HCT116 (cell line): Measurements from ENCODE around the gene GPANK1. TPM values are rescaled to one million over a fixed set of nuclear protein-coding genes. Genes with fewer than 3 reads are reported as not detected.
A peak's percentile ranks its signal among the peaks of the same experiment; 100 is the strongest.

ENCODE experiments used
- ATAC-seq: fragments of 200-7000 bp; cut with Tn5 transposase; 2 replicates; pipeline ENCODE4 v1.9.1; 2020; ENCODE audit warnings: mild to moderate bottlenecking, moderate library complexity
- BruUV-seq: library from RNA; stranded (reverse); fragments of 400-500 nt; replicated peaks from 2 replicates; lab custom pipeline; 2021; lab: Mats Ljungman, UMichigan
- CTCF ChIA-PET: fragments of 300-600 bp; sonication (Branson Sonifier 250); formaldehyde crosslinking; loops from one replicate; lab custom pipeline; 2021; ENCODE audit warnings: antibody characterized with exemption; lab: Charles Lee
- POLR2A ChIA-PET: fragments of 300-600, 350-600 bp; sonication (Branson Sonifier 250); formaldehyde crosslinking; loops from one replicate; lab custom pipeline; 2021; ENCODE audit warnings: antibody characterized with exemption; lab: Charles Lee
- RAD21 ChIA-PET, 2 experiments: fragments of 300-600 bp; sonication (Branson Sonifier 250); formaldehyde crosslinking; loops; one replicate each; lab custom pipeline; 2023; ENCODE audit warnings: low total read pairs in 2 of 2; ENCODE audit not compliant: uncharacterized antibody in 2 of 2, unreplicated experiment in 2 of 2, low non-redundant PET in 1 of 2; lab: Charles Lee
- DNase-seq: peaks from one replicate; pipeline ENCODE4 v3.0.0-alpha.2; 2010; ENCODE audit warnings: low read depth, low spot score
- H2AFZ ChIP-seq: fragments of 200-600 bp; shearing (Covaris generic), sonication (generic); 2 replicates; pipeline ENCODE4 v1.6.1; 2017; ENCODE audit warnings: low read depth, mixed run types, mixed read lengths, antibody characterized with exemption, low read length; ENCODE audit not compliant: poor library complexity, severe bottlenecking
- H3K27ac ChIP-seq: 2 replicates; pipeline ENCODE4 v1.5.1; 2012; ENCODE audit warnings: low read depth, low read length
- H3K27me3 ChIP-seq: fragments of 200-600 bp; sonication (generic); 2 replicates; pipeline ENCODE4 v1.6.1; 2016; ENCODE audit warnings: mixed run types, low read length, mixed read lengths; ENCODE audit not compliant: insufficient read depth
- H3K36me3 ChIP-seq, 2 experiments: fragments of 200-500 bp in 1 of 2; fragments of 200-600 bp in 1 of 2; sonication (Bioruptor generic) in 1 of 2; sonication (generic) in 1 of 2; 2 replicates each; pipeline versions ENCODE4 v1.5.1 to v1.6.1; 2014 to 2016; ENCODE audit warnings: low read length in 2 of 2, inconsistent platforms in 1 of 2, mixed read lengths in 1 of 2, mixed run types in 1 of 2; ENCODE audit not compliant: insufficient read depth in 2 of 2, control insufficient read depth in 1 of 2
- H3K4me1 ChIP-seq, 2 experiments: fragments of 200-600 bp in 1 of 2; sonication (generic) in 1 of 2; 2 replicates each; pipeline versions ENCODE4 v1.5.1 to v1.6.1; 2012 to 2017; ENCODE audit warnings: low read length in 2 of 2, inconsistent platforms in 1 of 2, mild to moderate bottlenecking in 1 of 2, mixed read lengths in 1 of 2, mixed run types in 1 of 2, moderate library complexity in 1 of 2; ENCODE audit not compliant: insufficient read depth in 2 of 2, control insufficient read depth in 1 of 2
- H3K4me2 ChIP-seq: fragments of 200-600 bp; sonication (generic); 2 replicates; pipeline ENCODE4 v1.6.1; 2017; ENCODE audit warnings: mixed run types, low read length, mixed read lengths
- H3K4me3 ChIP-seq, 2 experiments: fragments of 200-600 bp in 1 of 2; sonication (generic) in 1 of 2; replicated peaks in 1 of 2; 2 replicates each; pipeline ENCODE4 v1.5.1; 2011 to 2016; ENCODE audit warnings: low read length in 2 of 2, control low read depth in 1 of 2, low read depth in 1 of 2, mild to moderate bottlenecking in 1 of 2, mixed read lengths in 1 of 2, mixed run types in 1 of 2
- H3K79me2 ChIP-seq: fragments of 200-600 bp; sonication (generic); 2 replicates; pipeline ENCODE4 v1.6.1; 2017; ENCODE audit warnings: mild to moderate bottlenecking, mixed run types, low read length, moderate library complexity, mixed read lengths; ENCODE audit not compliant: insufficient read depth
- H3K9ac ChIP-seq: fragments of 200-600 bp; sonication (generic); 2 replicates; pipeline ENCODE4 v1.6.1; 2016; ENCODE audit warnings: low read length, mixed read lengths
- H3K9me2 ChIP-seq: fragments of 200-600 bp; sonication (generic), shearing (Covaris generic); 2 replicates; pipeline ENCODE4 v1.6.1; 2017; ENCODE audit warnings: mixed run types, mild to moderate bottlenecking, moderate library complexity; ENCODE audit not compliant: insufficient read depth
- H3K9me3 ChIP-seq, 2 experiments: fragments of 200-500 bp in 1 of 2; fragments of 200-600 bp in 1 of 2; sonication (Bioruptor generic) in 1 of 2; sonication (generic) in 1 of 2; 2 replicates each; pipeline ENCODE4 v1.6.1; 2014 to 2017; ENCODE audit warnings: low read length in 2 of 2, mixed read lengths in 2 of 2, inconsistent platforms in 1 of 2, low read depth in 1 of 2, mild to moderate bottlenecking in 1 of 2, mixed run types in 1 of 2, moderate library complexity in 1 of 2; ENCODE audit not compliant: control insufficient read depth in 1 of 2, insufficient read depth in 1 of 2
- H4K20me1 ChIP-seq: fragments of 200-600 bp; sonication (generic), shearing (Covaris generic); 2 replicates; pipeline ENCODE4 v1.6.1; 2017; ENCODE audit warnings: mixed run types, mild to moderate bottlenecking, moderate library complexity; ENCODE audit not compliant: insufficient read depth
- CBX3 ChIP-seq: IDR thresholded peaks from 2 replicates; pipeline ENCODE4 v1.6.1; 2012; ENCODE audit warnings: low read depth
- EGR1 ChIP-seq: IDR thresholded peaks from 2 replicates; pipeline ENCODE4 v1.6.1; 2012; ENCODE audit warnings: low read depth
- EZH2phosphoT487 ChIP-seq: fragments of 200-600 bp; IDR thresholded peaks from 2 replicates; pipeline ENCODE4 v1.6.1; 2018; ENCODE audit warnings: antibody characterized with exemption, borderline replicate concordance
- JUND ChIP-seq: IDR thresholded peaks from 2 replicates; pipeline ENCODE4 v1.6.1; 2012
- MAX ChIP-seq: IDR thresholded peaks from 2 replicates; pipeline ENCODE4 v1.6.1; 2012
- POLR2A ChIP-seq: IDR thresholded peaks from 2 replicates; pipeline ENCODE4 v1.7.0; 2011; ENCODE audit warnings: borderline replicate concordance; ENCODE audit not compliant: insufficient read depth, insufficient read length; ENCODE audit errors: extremely low read depth
- POLR2AphosphoS5 ChIP-seq: IDR thresholded peaks from 2 replicates; pipeline ENCODE4 v1.6.1; 2011; ENCODE audit warnings: mild to moderate bottlenecking, low read depth, low read length, moderate library complexity
- RAD21 ChIP-seq: IDR thresholded peaks from 2 replicates; pipeline ENCODE4 v1.6.1; 2012; ENCODE audit warnings: low read depth, mild to moderate bottlenecking
- SRF ChIP-seq: IDR thresholded peaks from 2 replicates; pipeline ENCODE4 v1.6.1; 2012; ENCODE audit warnings: low read depth
- TCF7L2 ChIP-seq: IDR thresholded peaks from 2 replicates; pipeline ENCODE4 v1.7.0; 2011; ENCODE audit warnings: borderline replicate concordance, inconsistent platforms; ENCODE audit not compliant: insufficient read depth, insufficient read length; ENCODE audit errors: extremely low read depth
- YY1 ChIP-seq: IDR thresholded peaks from 2 replicates; pipeline ENCODE4 v1.6.1; 2011; ENCODE audit warnings: low read length, low read depth, moderate library complexity, mild to moderate bottlenecking; ENCODE audit not compliant: insufficient replicate concordance; ENCODE audit errors: extremely low read depth
- ZBTB33 ChIP-seq: IDR thresholded peaks from 2 replicates; pipeline ENCODE4 v1.6.1; 2011; ENCODE audit warnings: mild to moderate bottlenecking, low read length, moderate library complexity; ENCODE audit not compliant: insufficient replicate concordance; ENCODE audit errors: extremely low read depth
- ZNF274 ChIP-seq: fragments of 200-500 bp; sonication (Bioruptor generic); IDR thresholded peaks from 2 replicates; pipeline ENCODE4 v1.6.1; 2014; ENCODE audit warnings: mild to moderate bottlenecking, low read depth, low read length, inconsistent platforms
- intact Hi-C: fragments of 100-400 bp; cut with micrococcal nuclease; formaldehyde crosslinking; loops from 2 replicates; pipeline ENCODE4 v1.10.0; 2022
- total RNA-seq: library from RNA; stranded (reverse); gene quantifications from one replicate; pipeline ENCODE4 v1.2.1, GENCODE V29; 2021; ENCODE audit not compliant: unreplicated experiment
- TF ChIP-seq, protein P1 (sequence below): IDR thresholded peaks from 2 replicates; pipeline ENCODE4 v1.6.1; 2012; ENCODE audit warnings: low read depth

GPANK1 gene
- total RNA-seq, 1 experiment from 2014 or later = 14.8 TPM

DNA sequence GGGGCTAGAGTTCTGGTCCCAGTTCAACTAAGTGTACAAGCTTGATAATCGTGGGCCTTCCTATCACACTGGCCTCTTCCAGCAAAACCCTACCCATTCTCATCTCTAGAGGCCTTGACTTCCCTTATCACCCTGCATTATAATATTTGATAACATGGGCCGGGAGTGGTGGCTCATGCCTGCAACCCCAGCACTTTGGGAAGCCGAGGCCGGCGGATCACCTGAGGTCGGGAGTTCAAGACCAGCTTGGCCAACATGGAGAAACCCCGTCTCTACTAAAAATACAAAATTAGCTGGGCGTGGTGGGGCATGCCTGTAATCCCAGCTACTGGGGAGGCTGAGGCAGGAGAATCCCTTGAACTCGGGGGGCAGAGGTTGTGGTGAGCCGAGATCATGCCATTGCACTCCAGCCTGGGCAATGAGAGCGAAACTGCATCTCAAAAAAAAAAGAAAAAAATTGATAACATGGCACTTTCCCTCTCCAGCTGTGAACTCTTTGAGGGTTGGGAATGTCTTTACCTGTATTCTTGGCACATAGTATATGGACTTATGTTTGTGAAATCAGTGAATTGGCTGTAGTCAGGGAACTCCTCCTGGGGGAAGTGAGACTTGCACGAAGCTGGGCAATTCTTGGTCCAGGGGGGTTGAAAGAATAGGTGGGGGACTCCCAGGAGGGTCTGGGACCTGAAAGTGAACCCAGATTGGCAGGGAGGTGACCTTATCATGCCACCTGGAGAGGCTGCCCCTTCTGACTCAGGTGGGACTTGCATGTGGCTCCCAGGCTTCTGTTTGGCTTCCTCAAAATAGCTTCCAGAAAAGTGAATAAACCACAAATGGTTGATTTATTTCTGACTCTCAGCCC lies 3.3 kb downstream of the GPANK1 start (continued):
- TF ChIP-seq RAD21 (no peak), MAX (no peak)
- TF ChIP-seq, all 23 proteins: peak for 0

- RAD21 ChIA-PET = no interaction called here
- H3K4me3 ChIP-seq = peak within 1 kb of the TSS; percentile 79 to 87
- peak within 1 kb of the TSS; percentile 88 for H3K9ac ChIP-seq
- intact Hi-C loops = loop anchor here (5.0 kb wide), 1 partner anchor 258 kb away; the partner anchor contains the start of gene MICA
- POLR2A ChIA-PET = interaction anchor here (0.6 to 2.0 kb wide), 8 partner anchors 8 to 167 kb away, joined by 3 to 15 read pairs (median 4); partner anchors contain the start of genes BAG6, HSPA1B, LY6G5B and MSH5
- H3K36me3 ChIP-seq = peaks cover 5 to 17% of the 10 kb centered on the region in 2 experiments; a peak in 3 of 4 replicates
- no peak within 1 kb of the TSS for H2AFZ ChIP-seq
- no peaks in the 10 kb centered on the region for H4K20me1 ChIP-seq
- peak within 1 kb of the TSS; percentile 94 for H3K4me2 ChIP-seq
- TSS peak; percentile 7 for BruUV-seq
- peaks cover 18 to 45% of the 10 kb centered on the region in 2 experiments; a peak in 3 of 4 replicates for H3K4me1 ChIP-seq
- CTCF ChIA-PET = interaction anchor here (1.2 kb wide), 1 partner anchor 114 kb away, joined by 5 read pairs; no protein-coding TSS in a partner anchor
- no peaks in the 10 kb centered on the region for H3K27me3 ChIP-seq
- H3K9me3 ChIP-seq = no peaks in the 10 kb centered on the region
- H3K79me2 ChIP-seq = peaks cover 39% of the 10 kb centered on the region
- DNase-seq (peak; percentile 51), ATAC-seq (peak; percentile 80)
- no peaks in the 10 kb centered on the region for H3K9me2 ChIP-seq
- H3K27ac ChIP-seq = peak within 1 kb of the TSS; percentile 69
- TF ChIP-seq POLR2A = peak; percentile 94
- TF ChIP-seq ZNF274 = no peak
- no peak for TF ChIP-seq EGR1
- no peak for TF ChIP-seq TCF7L2
- TF ChIP-seq YY1 = no peak
- TF ChIP-seq EZH2phosphoT487 = no peak
- TF ChIP-seq MAX = no peak
- no peak for TF ChIP-seq CBX3
- TF ChIP-seq, protein P1, sequence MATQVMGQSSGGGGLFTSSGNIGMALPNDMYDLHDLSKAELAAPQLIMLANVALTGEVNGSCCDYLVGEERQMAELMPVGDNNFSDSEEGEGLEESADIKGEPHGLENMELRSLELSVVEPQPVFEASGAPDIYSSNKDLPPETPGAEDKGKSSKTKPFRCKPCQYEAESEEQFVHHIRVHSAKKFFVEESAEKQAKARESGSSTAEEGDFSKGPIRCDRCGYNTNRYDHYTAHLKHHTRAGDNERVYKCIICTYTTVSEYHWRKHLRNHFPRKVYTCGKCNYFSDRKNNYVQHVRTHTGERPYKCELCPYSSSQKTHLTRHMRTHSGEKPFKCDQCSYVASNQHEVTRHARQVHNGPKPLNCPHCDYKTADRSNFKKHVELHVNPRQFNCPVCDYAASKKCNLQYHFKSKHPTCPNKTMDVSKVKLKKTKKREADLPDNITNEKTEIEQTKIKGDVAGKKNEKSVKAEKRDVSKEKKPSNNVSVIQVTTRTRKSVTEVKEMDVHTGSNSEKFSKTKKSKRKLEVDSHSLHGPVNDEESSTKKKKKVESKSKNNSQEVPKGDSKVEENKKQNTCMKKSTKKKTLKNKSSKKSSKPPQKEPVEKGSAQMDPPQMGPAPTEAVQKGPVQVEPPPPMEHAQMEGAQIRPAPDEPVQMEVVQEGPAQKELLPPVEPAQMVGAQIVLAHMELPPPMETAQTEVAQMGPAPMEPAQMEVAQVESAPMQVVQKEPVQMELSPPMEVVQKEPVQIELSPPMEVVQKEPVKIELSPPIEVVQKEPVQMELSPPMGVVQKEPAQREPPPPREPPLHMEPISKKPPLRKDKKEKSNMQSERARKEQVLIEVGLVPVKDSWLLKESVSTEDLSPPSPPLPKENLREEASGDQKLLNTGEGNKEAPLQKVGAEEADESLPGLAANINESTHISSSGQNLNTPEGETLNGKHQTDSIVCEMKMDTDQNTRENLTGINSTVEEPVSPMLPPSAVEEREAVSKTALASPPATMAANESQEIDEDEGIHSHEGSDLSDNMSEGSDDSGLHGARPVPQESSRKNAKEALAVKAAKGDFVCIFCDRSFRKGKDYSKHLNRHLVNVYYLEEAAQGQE = no peak
- no peak for TF ChIP-seq SRF
- no peak for TF ChIP-seq JUND
- peak; percentile 63 for TF ChIP-seq ZBTB33
- peak; percentile 96 for TF ChIP-seq POLR2AphosphoS5
These were observed 4.2 kb downstream of the GPANK1 start, which contains the start of gene C6orf47 for GRCh38 chr6:31660381-31661261. TSS of gene C6orf47 (minus strand) at chr6:31660778. CDS start at chr6:31659947, 831 bp downstream.
